ENCODE data around the gene MARK3. TPM values are rescaled to one million over a fixed set of nuclear protein-coding genes. Genes with fewer than 3 reads are reported as not detected.

The MARK3 gene
- total and polyA plus RNA-seq, 10 of the 15 experiments (the other 5 are each of a cell fraction or from before 2014, with no cell fraction given) = 10.7 to 75.1 (median 41.4) TPM

- in situ Hi-C loops (cut with MboI) = no loop called here
- POLR2A ChIA-PET = no interaction called here
- no TSS peak for BruUV-seq (replicated peaks)
- FAIRE-seq (no peak), ATAC-seq (no peak), DNase-seq (ENCODE audit: low read depth, low spot score) (no peak)
- Histone ChIP-seq H2AFZ (ENCODE audit: control insufficient read depth, low read depth, low read length) (no peak overlapping the region), H3K36me3 (ENCODE audit: control insufficient read depth in 2 of 2, insufficient read depth in 2 of 2, low read length in 1 of 2) (no peaks in the 10 kb centered on the region), H3K4me2 (ENCODE audit: control insufficient read depth, insufficient read depth) (no peak overlapping the region), H3K79me2 (ENCODE audit: control insufficient read depth, insufficient read depth, low read length) (no peaks in the 10 kb centered on the region), H4K20me1 (ENCODE audit: control insufficient read depth, insufficient read depth) (no peaks in the 10 kb centered on the region), H3K27me3 (replicated peaks in 1 of 2; ENCODE audit: control insufficient read depth in 2 of 2, insufficient read depth in 2 of 2, low read length in 1 of 2) (no peaks in the 10 kb centered on the region), H3K4me1 (ENCODE audit: control insufficient read depth, insufficient read depth, low read length) (no peaks in the 10 kb centered on the region), H3K27ac (ENCODE audit: control insufficient read depth, insufficient read depth) (no peak overlapping the region), H3K4me3 (no peak overlapping the region), H3K9ac (ENCODE audit: control insufficient read depth, insufficient read depth, low read length) (no peak overlapping the region), H3K9me3 (replicated peaks; ENCODE audit: control insufficient read depth, insufficient read depth, low read length) (no peaks in the 10 kb centered on the region)
- intact Hi-C loops (cut with micrococcal nuclease; ENCODE audit: unreplicated experiment) = no loop called here
- TF ChIP-seq SMAD1 (IDR thresholded peaks at IDR 0.05; ENCODE audit: low read depth, partially characterized antibody) = no peak
- TF ChIP-seq SP1 (IDR thresholded peaks at IDR 0.05; ENCODE audit: low read depth, low read length) = no peak
- RAD21 ChIA-PET (ENCODE audit: unreplicated experiment) = interaction anchor here (1.2 kb wide), 1 partner anchor 14 kb away, joined by 3 read pairs; no protein-coding TSS in a partner anchor
- SMC1A ChIA-PET (ENCODE audit: uncharacterized antibody, unreplicated experiment) = no interaction called here
- CTCF ChIA-PET = interaction anchor here (2.8 kb wide), 1 partner anchor 22 kb away, joined by 16 read pairs; no protein-coding TSS in a partner anchor
- 30% methylated on average over 17 of the region's 17 CpGs for WGBS (ENCODE audit: insufficient coverage, insufficient replicate concordance, low lambda C conversion rate, missing lambda C conversion rate)
Observed at GRCh38 chr14:103540821-103541708, 155.8 kb downstream of the MARK3 start.

- Histone ChIP-seq H3K27me3 (replicated peaks in 1 of 2; ENCODE audit: control insufficient read depth in 2 of 2, insufficient read depth in 2 of 2, low read length in 1 of 2) (no peaks in the 10 kb centered on the region), H3K36me3 (ENCODE audit: control insufficient read depth in 2 of 2, insufficient read depth in 2 of 2, low read length in 1 of 2) (no peaks in the 10 kb centered on the region), H4K20me1 (ENCODE audit: control insufficient read depth, insufficient read depth) (no peaks in the 10 kb centered on the region), H3K79me2 (ENCODE audit: control insufficient read depth, insufficient read depth, low read length) (no peaks in the 10 kb centered on the region), H3K27ac (ENCODE audit: control insufficient read depth, insufficient read depth) (no peak overlapping the region), H3K9me3 (replicated peaks; ENCODE audit: control insufficient read depth, insufficient read depth, low read length) (no peaks in the 10 kb centered on the region), H3K4me1 (ENCODE audit: control insufficient read depth, insufficient read depth, low read length) (no peaks in the 10 kb centered on the region), H3K4me3 (no peak overlapping the region), H3K4me2 (ENCODE audit: control insufficient read depth, insufficient read depth) (no peak overlapping the region), H3K9ac (ENCODE audit: control insufficient read depth, insufficient read depth, low read length) (no peak overlapping the region), H2AFZ (ENCODE audit: control insufficient read depth, low read depth, low read length) (no peak overlapping the region)
- TF ChIP-seq STAT3 (IDR thresholded peaks at IDR 0.05; ENCODE audit: low read depth, low read length) (no peak), LARP7 (IDR thresholded peaks at IDR 0.05) (no peak), POLR2A (IDR thresholded peaks at IDR 0.05; ENCODE audit: low read depth, low read length) (peak; percentile 46; the same call in 1 of the 2 replicates), SP1 (IDR thresholded peaks at IDR 0.05; ENCODE audit: low read depth, low read length) (no peak)
- CTCF ChIA-PET = interaction anchor here (2.8 kb wide), 1 partner anchor 23 kb away, joined by 16 read pairs; no protein-coding TSS in a partner anchor
- FAIRE-seq (no peak), ATAC-seq (no peak), DNase-seq (ENCODE audit: low read depth, low spot score) (no peak)
- intact Hi-C loops (cut with micrococcal nuclease; ENCODE audit: unreplicated experiment) (no loop called here), in situ Hi-C loops (cut with MboI) (no loop called here)
- 54% methylated on average over 31 of the region's 33 CpGs for WGBS (ENCODE audit: insufficient coverage, insufficient replicate concordance, low lambda C conversion rate, missing lambda C conversion rate)
- SMC1A ChIA-PET (ENCODE audit: uncharacterized antibody, unreplicated experiment) = no interaction called here
- RAD21 ChIA-PET (ENCODE audit: unreplicated experiment) = no interaction called here
- POLR2A ChIA-PET = no interaction called here
- no TSS peak for BruUV-seq (replicated peaks)
Observed at GRCh38 chr14:103541709-103542604, 156.7 kb downstream of the MARK3 start.

Measured in GM12878 (cell line).